GM19025 (cell line): ENCODE data around the gene KIF3C.
"Not testable (repeated sequence)": the region's sequence is repeated elsewhere in the genome, so short reads cannot be mapped to it uniquely, and the experiment has no call there.

Experiments
- ATAC-seq: cut with Tn5 transposase; IDR thresholded peaks from one replicate; pipeline ENCODE4 v1.9.1; 2021; ENCODE audit warnings: mild to moderate bottlenecking, low read depth, moderate library complexity; ENCODE audit not compliant: unreplicated experiment

The KIF3C gene

GRCh38 chr2:25982273-25982967, at the start of gene KIF3C:
KIF3C (minus strand) TSS chr2:25982497; CDS start chr2:25981917, 580 bp downstream.
- peak; percentile 80 for ATAC-seq

GRCh38 chr2:26028083-26028482, 45.8 kb upstream of the KIF3C start:
- ATAC-seq: not testable (repeated sequence)

GRCh38 chr2:26025509-26025908, 43.2 kb upstream of the KIF3C start:
- no peak for ATAC-seq

DNA sequence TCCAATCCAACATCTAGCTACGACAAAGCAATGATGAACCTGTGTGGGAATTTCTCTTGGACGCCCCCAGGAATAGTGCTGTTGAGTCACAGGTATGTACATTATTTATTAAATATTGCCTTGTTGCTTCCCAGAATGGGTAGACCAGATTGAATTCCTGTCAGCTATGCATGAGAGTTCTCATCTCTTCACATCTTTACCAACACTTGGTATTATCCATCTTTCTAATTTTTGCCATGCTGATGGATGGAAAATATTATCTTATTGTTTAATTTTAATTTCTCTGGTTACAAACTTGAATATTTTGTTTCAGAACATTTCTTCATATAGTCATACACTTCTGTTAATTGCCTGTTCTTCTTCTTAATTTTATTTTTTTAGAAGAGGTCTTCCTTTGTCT, 42.0 kb upstream of the KIF3C start:
- no peak for ATAC-seq

GRCh38 chr2:26020231-26020640, 37.9 kb upstream of the KIF3C start:
- ATAC-seq: no peak

DNA sequence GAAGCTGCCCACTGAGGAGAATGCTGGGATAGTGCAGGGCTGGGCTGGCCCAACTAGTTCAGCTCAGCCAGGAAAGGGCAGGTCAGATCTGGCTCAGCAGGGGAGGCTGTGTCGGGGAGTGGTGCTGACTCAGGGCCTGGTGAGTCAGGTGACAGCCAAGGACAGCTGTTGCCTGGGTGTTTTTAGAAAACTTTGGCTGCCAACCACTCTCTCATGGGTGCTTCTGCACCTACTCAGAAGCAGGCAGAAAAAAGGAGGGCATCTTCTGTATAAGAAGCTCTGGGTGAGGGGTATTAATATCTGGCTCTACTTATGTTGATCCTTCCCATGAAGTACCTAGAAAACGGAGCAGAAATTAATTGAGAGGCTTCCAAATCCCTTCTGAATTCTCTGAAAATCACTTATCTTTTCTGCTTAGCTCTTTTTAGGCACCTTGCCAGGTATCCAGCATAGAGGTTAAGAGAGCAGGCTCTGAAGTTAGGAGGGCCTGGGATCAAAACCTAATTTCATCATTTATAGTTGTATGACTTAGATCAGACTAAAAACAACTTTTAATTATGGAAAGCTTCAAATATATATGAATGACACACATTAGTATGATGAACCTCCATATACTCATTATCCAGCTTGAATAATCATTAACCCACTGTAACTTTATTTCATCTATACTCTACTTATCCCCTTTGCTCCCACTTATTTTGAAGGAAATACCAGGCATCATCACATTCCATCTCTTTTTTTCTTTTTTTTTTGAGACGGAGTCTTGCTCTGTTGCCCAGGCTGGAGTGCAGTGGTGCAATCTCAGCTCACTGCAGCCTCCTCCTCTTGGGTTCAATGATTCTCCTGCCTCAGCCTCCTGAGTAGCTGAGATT, 36.1 kb upstream of the KIF3C start:
- ATAC-seq: peak; percentile 53

- ATAC-seq: peak; percentile 16
These were observed 35.3 kb upstream of the KIF3C start for GRCh38 chr2:26017464-26018183.

- ATAC-seq: not testable (repeated sequence)
These were observed 34.4 kb upstream of the KIF3C start for GRCh38 chr2:26016706-26017045.

DNA sequence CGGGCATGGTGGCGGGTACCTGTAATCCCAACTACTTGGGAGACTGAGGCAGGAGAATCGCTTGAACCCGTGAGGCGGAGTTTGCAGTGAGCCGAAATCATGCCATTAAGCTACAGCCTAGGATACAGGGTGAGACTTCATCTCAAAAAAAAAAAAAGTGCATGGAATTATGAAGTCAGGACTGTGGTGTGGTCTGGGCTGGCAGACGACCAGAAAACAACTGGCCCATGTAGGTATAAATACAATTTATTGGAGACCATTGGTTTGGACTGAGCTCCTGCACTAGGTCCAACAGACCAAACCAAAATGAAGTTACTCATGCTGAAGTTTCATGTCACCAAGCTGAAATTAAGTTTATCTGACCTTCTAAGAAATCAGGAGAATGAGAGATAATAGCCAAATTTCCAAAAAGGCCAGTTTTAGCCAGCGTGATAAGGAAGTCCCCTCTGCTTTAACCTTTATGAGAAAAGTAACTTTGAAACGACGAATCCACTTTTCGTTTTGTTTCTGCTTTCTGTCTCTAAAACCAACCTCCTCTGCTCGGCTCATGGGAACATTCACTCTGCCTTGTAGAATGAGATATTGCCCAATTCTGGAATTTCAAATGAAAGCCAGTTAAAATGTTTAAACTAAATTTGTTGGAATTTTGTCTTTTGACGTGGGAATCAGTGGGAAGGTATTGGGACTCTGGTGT, 33.9 kb upstream of the KIF3C start:
- ATAC-seq: no peak

- no peak for ATAC-seq
These were observed 31.4 kb upstream of the KIF3C start for GRCh38 chr2:26013668-26014067.

DNA sequence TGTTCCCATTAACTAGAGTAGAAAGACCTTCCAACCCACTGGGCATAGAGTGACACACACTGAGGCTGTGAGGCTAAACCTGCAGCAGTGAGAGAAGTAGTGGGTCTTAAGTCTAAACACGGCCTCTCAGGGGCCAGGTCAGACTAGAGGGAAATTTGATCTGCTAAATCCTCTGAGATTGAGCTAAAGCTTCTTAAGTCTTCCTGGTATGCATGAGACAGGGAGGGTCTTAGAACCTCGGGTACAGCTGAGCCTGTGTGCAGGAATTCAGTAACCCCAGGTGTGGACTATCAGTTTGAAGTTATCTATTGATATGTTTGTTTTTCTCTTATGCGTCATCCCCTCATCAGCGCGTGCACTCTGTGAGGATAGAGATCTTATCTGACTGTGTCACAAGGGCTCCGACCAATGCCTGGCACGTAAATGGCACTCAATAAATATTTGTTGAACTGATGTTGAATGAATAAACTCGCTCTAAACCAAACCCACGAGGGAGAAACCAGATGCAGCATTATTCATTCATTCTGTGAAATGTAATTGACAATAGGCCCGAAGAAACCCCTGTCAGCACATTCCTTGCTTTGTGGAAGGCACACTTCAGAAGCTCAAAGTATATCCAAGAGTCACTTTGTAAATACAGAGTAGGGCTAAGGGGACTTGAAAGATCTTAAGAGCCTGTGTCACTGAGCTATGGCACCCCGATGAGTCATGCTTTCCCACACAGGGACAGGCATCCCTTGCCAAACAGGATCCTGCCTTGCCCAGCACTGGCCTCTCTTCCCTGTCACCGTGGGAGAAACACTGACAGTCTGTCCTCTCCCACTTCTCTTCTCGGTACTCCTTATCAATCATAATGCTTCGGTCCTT, 29.9 kb upstream of the KIF3C start:
- ATAC-seq: no peak

- no peak for ATAC-seq
These were observed 29.3 kb upstream of the KIF3C start for GRCh38 chr2:26011609-26011989.

GRCh38 chr2:26010943-26011342, 28.6 kb upstream of the KIF3C start:
- no peak for ATAC-seq

GRCh38 chr2:26009567-26009963, 27.3 kb upstream of the KIF3C start:
- ATAC-seq: no peak

GRCh38 chr2:26008851-26009566, 26.7 kb upstream of the KIF3C start:
- no peak for ATAC-seq

GRCh38 chr2:26008095-26008494, 25.8 kb upstream of the KIF3C start:
- ATAC-seq: no peak

GRCh38 chr2:26002632-26003310, 20.5 kb upstream of the KIF3C start:
- ATAC-seq: no peak

DNA sequence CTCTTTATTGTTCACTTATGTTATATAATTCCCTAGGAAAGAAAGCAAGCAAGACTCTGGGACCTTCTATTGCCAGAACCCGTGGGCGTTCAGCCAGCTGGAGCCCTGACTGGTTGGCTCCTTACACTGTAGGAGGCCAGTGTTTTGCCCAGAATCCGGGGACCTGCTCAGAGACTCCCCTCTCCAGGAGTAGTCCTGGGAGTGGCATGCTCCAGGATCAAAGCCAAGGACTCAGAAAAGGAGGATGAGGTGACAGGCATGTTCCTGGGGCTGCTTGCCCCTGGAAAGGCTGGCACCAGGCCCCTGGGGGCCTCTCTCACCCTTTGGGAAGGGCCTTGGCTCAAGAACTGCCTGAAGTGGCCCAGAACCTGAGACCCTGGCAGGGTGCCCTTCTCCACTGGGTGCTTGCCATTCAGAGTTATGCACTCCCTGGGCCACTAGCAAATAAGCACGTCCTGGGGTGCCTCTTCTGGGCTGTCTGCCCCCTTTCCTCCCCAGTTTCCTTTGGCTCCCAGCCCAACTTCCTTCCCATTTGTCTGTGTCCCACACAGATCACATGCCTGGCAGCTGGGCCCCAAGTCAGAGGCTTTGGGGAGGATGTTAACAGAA, 19.6 kb upstream of the KIF3C start:
- no peak for ATAC-seq
